Measurements from ENCODE around the gene TMEM263. TPM values are rescaled to one million over a fixed set of nuclear protein-coding genes. Genes with fewer than 3 reads are reported as not detected.

The TMEM263 gene
- total RNA-seq, 6 experiments from 2014 or later = 157 to 188 (median 167) TPM

DNA sequence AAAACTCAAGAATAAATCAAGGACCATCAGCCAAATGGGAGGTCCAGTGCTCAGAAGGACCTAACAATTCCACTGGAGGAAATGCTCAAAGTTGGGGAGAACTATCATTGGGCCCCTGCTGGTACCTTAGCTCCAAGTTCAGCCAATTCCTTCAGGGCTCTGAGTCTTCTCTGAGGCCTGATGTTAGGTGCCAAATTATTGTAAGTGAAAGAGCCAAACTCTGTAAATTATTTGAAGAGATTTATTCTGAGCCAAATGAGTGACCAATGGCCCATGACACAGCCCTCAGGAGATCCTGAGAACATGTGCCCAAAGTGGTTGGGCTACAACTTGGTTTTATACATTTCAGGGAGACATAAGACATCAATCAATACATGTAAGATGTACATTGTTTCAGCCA, 8.2 kb upstream of the TMEM263 start:
- peaks cover 25% of the 10 kb centered on the region for H3K9me3 Mint-ChIP-seq
- H3K36me3 Mint-ChIP-seq (ENCODE audit: low read depth) = peaks cover 13% of the 10 kb centered on the region; the same call in 1 of the 2 replicates
- TF ChIP-seq, protein P1, sequence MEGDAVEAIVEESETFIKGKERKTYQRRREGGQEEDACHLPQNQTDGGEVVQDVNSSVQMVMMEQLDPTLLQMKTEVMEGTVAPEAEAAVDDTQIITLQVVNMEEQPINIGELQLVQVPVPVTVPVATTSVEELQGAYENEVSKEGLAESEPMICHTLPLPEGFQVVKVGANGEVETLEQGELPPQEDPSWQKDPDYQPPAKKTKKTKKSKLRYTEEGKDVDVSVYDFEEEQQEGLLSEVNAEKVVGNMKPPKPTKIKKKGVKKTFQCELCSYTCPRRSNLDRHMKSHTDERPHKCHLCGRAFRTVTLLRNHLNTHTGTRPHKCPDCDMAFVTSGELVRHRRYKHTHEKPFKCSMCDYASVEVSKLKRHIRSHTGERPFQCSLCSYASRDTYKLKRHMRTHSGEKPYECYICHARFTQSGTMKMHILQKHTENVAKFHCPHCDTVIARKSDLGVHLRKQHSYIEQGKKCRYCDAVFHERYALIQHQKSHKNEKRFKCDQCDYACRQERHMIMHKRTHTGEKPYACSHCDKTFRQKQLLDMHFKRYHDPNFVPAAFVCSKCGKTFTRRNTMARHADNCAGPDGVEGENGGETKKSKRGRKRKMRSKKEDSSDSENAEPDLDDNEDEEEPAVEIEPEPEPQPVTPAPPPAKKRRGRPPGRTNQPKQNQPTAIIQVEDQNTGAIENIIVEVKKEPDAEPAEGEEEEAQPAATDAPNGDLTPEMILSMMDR (IDR thresholded peaks at IDR 0.05) = no peak
- H3K4me3 Mint-ChIP-seq = no peak overlapping the region
- H3K4me1 Mint-ChIP-seq (ENCODE audit: low read depth) = no peaks in the 10 kb centered on the region
- no peak overlapping the region for H3K27ac Mint-ChIP-seq
- no peaks in the 10 kb centered on the region for H3K27me3 Mint-ChIP-seq (ENCODE audit: insufficient read depth)
- no peak for DNase-seq

DNA sequence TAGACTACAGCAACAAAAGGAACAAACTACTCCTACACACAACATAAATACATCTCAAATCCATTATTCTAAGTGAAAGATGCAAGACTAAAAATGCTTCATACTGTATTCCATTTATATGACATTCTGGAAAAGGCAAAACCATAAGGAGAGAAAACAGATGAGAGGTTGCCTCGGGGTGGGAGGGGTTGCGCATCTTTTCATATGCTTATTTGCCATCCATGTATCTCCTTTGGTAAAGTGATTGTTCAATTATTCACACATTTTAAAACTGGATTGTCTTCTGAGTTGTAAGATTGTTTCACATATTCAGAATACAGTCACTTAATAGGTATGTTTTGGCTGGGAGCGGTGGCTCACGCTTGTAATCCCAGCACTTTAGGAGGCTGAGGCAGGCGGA, 5.1 kb upstream of the TMEM263 start:
- peaks cover 8% of the 10 kb centered on the region for H3K36me3 Mint-ChIP-seq (ENCODE audit: low read depth)

DNA sequence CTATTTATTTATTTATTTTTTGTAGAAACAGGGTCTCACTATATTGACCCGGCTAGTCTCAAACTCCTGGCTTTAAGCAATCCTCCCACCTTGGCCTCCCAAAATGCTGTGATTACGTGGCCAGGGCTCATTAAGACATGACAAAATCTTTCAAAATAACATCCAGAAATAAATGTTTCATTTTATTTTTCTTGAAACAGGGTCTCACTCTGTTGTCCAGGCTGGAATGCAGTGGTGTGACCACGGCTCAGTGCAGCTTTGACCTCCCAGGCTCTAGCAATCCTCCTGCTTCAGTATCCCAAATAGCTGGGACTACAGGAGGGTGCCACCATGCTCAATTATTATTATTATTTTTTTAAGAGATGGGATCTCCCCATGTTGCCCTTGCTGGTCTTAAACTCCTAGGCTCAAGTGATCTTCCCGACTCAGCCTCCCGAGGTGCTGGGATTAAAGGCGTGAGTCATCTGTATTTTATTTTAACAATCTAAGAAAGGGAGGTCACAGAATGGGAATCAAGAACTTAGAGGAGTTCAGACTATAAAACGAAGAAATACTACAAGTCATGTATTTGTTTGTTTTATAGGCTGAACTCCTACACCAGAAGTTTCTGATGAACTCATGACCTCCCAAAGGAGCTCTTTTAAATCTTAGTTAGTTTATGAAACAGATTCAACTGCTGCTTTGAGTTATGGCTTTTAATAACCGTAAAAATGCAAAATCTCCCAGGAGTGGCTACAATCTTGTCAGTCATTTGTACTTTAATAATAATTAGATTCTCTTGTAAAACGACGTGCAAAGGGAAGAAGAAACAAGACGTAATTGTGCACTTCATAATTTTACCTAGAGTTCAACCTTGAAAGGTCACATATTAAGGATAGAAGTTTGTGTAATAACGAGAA, 2.1 kb upstream of the TMEM263 start:
- Mint-ChIP-seq H3K4me3 (peak overlapping the region; percentile 100), H3K36me3 (ENCODE audit: low read depth) (peaks cover 26% of the 10 kb centered on the region), H3K4me1 (ENCODE audit: low read depth) (peaks cover 30% of the 10 kb centered on the region), H3K27ac (peak overlapping the region; percentile 42), H3K27me3 (ENCODE audit: insufficient read depth) (peaks cover 4% of the 10 kb centered on the region), H3K9me3 (peaks cover 5% of the 10 kb centered on the region)
- DNase-seq = peak; percentile 44
- TF ChIP-seq, protein P1 (IDR thresholded peaks at IDR 0.05) = no peak

More for the DNA sequence above, 5.1 kb upstream of the TMEM263 start:
- peaks cover 21% of the 10 kb centered on the region for H3K4me1 Mint-ChIP-seq (ENCODE audit: low read depth)
- no peak overlapping the region for H3K4me3 Mint-ChIP-seq
- H3K9me3 Mint-ChIP-seq = peaks cover 9% of the 10 kb centered on the region
- DNase-seq = no peak
- H3K27ac Mint-ChIP-seq = no peak overlapping the region
- TF ChIP-seq, protein P1 (IDR thresholded peaks at IDR 0.05) = no peak
- H3K27me3 Mint-ChIP-seq (ENCODE audit: insufficient read depth) = no peaks in the 10 kb centered on the region; the same call in 1 of the 2 replicates

DNA sequence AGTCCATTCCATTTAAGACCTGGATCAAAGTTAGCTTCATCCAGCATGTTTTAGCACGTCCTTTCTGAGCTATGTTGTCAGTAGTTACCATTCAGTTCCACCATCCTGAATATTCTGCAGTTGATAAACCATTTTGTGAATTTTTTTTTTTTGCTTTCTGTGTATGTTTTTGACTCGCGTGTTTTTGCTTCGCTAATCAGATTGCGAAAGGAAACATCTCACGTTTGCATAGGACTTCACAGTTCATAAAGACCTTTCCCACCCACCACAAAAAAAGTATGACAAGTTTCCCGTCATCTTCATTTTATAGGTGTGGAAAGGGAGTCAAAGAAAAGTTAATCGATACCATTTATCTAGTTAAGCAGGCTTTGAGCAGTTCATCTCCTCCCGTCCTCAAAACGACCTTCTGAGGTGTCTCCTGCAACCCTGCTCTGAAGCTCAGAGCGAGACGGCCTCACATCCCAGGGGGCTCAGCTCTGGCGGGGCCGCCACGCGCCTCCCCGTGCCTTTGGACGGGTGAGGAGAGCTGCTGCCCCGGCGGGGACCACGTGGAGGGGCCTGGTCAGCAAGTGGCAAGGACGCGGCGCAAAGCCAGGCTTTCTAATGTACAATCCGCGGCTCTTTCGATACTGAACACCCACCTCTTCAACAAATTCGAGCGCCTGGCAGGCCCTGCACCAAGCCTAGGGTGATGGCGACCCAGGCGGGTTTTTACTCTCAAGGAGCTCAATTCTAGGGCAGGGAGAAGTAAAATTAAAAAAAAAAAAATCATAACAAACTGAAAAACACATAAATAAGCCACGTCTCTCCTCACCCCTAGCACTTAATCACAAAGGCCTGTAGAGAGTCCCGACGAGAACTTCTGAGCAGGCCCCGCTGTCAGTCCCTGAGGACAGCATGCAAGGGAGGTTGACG, 988 bp upstream of the TMEM263 start:
- no peak for DNase-seq
- Mint-ChIP-seq H3K27ac (peak overlapping the region; percentile 99), H3K27me3 (ENCODE audit: insufficient read depth) (peaks cover 4% of the 10 kb centered on the region), H3K4me3 (peak overlapping the region; percentile 100), H3K9me3 (no peaks in the 10 kb centered on the region), H3K4me1 (ENCODE audit: low read depth) (peaks cover 36% of the 10 kb centered on the region), H3K36me3 (ENCODE audit: low read depth) (peaks cover 27% of the 10 kb centered on the region)
- TF ChIP-seq, protein P1 (IDR thresholded peaks at IDR 0.05) = no peak

DNA sequence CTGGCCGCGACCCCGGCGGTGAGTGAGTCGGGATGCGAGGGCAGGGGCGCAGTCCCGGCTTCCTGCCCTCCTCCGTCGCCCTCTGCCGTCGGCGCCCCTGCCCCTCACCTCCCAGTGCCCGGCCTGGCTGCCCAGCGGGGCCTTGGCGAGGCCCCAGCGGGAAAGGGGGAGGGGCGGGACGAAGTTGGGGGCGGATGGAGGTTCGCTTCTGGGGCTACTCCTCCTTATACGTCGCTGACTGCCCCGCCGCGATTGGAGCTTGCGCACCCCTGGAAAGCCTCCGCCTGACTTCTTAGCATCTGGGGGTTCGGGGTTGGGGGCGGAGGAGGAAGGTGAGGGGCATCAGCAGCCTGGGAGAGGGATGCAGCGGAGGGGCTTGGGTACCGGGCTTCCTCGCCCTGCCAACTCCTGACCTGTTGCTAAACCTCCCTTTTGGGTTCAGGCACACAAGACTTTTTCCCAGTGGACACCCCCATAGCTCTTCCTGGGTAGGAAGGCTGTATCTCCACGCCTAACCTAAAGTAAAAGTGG, 406 bp downstream of the TMEM263 start:
- Mint-ChIP-seq H3K27me3 (ENCODE audit: insufficient read depth) (peaks cover 6% of the 10 kb centered on the region), H3K36me3 (ENCODE audit: low read depth) (peaks cover 32% of the 10 kb centered on the region), H3K27ac (peak overlapping the region; percentile 99), H3K9me3 (no peaks in the 10 kb centered on the region), H3K4me3 (peak overlapping the region; percentile 100), H3K4me1 (ENCODE audit: low read depth) (peaks cover 46% of the 10 kb centered on the region)
- peak; percentile 57 for DNase-seq
- TF ChIP-seq, protein P1 (IDR thresholded peaks at IDR 0.05) = peak; percentile 50

Data from HFFc6 (cell line).